IMR-90 (cell line): ENCODE data around the gene LRRTM4. TPM values are rescaled to one million over a fixed set of nuclear protein-coding genes. Genes with fewer than 3 reads are reported as not detected.

Experiments used
- ATAC-seq: fragments of 200-7000 bp; cut with Tn5 transposase; 2 replicates; pipeline ENCODE4 v1.9.1; 2020; ENCODE audit warnings: low read depth, mild to moderate bottlenecking, moderate library complexity
- BruUV-seq: library from RNA; stranded (reverse); fragments of 400-500 nt; replicated peaks from 2 replicates; lab custom pipeline; 2021; lab: Mats Ljungman, UMichigan
- CTCF ChIA-PET: fragments of 300-600 bp; formaldehyde crosslinking; extraction: SDS; loops from one replicate; lab custom pipeline; 2021; ENCODE audit warnings: antibody characterized with exemption; lab: Yijun Ruan, JAX
- POLR2A ChIA-PET: fragments of 300-600 bp; sonication (Branson Sonifier 250); formaldehyde crosslinking; loops from one replicate; lab custom pipeline; 2022; ENCODE audit warnings: antibody characterized with exemption; ENCODE audit not compliant: unreplicated experiment; lab: Charles Lee
- DNase-seq: peaks from one replicate; pipeline ENCODE4 v3.0.0; 2013
- H2AFZ ChIP-seq: replicated peaks from 2 replicates; pipeline ENCODE3; 2013; ENCODE audit warnings: low read length, mild to moderate bottlenecking; ENCODE audit not compliant: poor library complexity
- H2AK5ac ChIP-seq: 2 replicates; pipeline ENCODE4 v1.6.1; 2013; ENCODE audit warnings: low read depth, low read length, inconsistent platforms
- H2AK9ac ChIP-seq: replicated peaks from 2 replicates; pipeline ENCODE3; 2013; ENCODE audit warnings: mild to moderate bottlenecking, low read depth, low read length, moderate library complexity; ENCODE audit not compliant: poor library complexity
- H2BK120ac ChIP-seq: 2 replicates; pipeline ENCODE4 v1.6.1; 2013; ENCODE audit warnings: low read depth, low read length, inconsistent platforms
- H2BK15ac ChIP-seq: 3 replicates; pipeline ENCODE4 v1.6.1; 2013; ENCODE audit warnings: low read depth, low read length, inconsistent platforms
- H2BK20ac ChIP-seq: 2 replicates; pipeline ENCODE4 v1.6.1; 2013; ENCODE audit warnings: low read depth, mild to moderate bottlenecking, inconsistent platforms, low read length, moderate library complexity
- H2BK5ac ChIP-seq: 2 replicates; pipeline ENCODE4 v1.6.1; 2013; ENCODE audit warnings: mild to moderate bottlenecking, low read depth, low read length, inconsistent platforms; ENCODE audit not compliant: poor library complexity, severe bottlenecking
- H3K14ac ChIP-seq: replicated peaks from 2 replicates; pipeline ENCODE4 v1.6.1; 2013; ENCODE audit warnings: low read depth, low read length, inconsistent platforms
- H3K18ac ChIP-seq: 2 replicates; pipeline ENCODE4 v1.6.1; 2013; ENCODE audit warnings: low read depth, low read length, control low read depth
- H3K23ac ChIP-seq: 2 replicates; pipeline ENCODE4 v1.6.1; 2013; ENCODE audit warnings: low read depth, low read length, inconsistent platforms
- H3K27ac ChIP-seq: 2 replicates; pipeline ENCODE4 v1.5.1; 2013; ENCODE audit warnings: mild to moderate bottlenecking, control low read depth, low read length; ENCODE audit not compliant: insufficient read depth
- H3K27me3 ChIP-seq: 2 replicates; pipeline ENCODE4 v1.6.1; 2013; ENCODE audit warnings: low read length; ENCODE audit not compliant: control insufficient read depth, insufficient read depth
- H3K36me3 ChIP-seq: 2 replicates; pipeline ENCODE4 v1.6.1; 2013; ENCODE audit warnings: low read length, mixed read lengths; ENCODE audit not compliant: control insufficient read depth, insufficient read depth
- H3K4ac ChIP-seq: 2 replicates; pipeline ENCODE4 v1.6.1; 2013; ENCODE audit warnings: low read depth, low read length, inconsistent platforms
- H3K4me1 ChIP-seq: 2 replicates; pipeline ENCODE4 v1.6.1; 2013; ENCODE audit warnings: low read length, mixed read lengths; ENCODE audit not compliant: control insufficient read depth, insufficient read depth
- H3K4me2 ChIP-seq: 2 replicates; pipeline ENCODE4 v1.6.1; 2013; ENCODE audit warnings: low read depth, mild to moderate bottlenecking, control low read depth, low read length, moderate library complexity
- H3K4me3 ChIP-seq: 2 replicates; pipeline ENCODE4 v1.5.1; 2013; ENCODE audit warnings: low read depth, mild to moderate bottlenecking, control low read depth, low read length, moderate library complexity; ENCODE audit not compliant: insufficient read depth
- H3K56ac ChIP-seq: 2 replicates; pipeline ENCODE4 v1.6.1; 2013; ENCODE audit warnings: low read length, inconsistent platforms; ENCODE audit not compliant: insufficient read depth; ENCODE audit errors: extremely low read depth
- H3K79me1 ChIP-seq, 2 experiments: 2 replicates each; pipeline ENCODE4 v1.6.1; 2013; ENCODE audit warnings: low read length in 2 of 2, inconsistent platforms in 1 of 2, low read depth in 1 of 2
- H3K9ac ChIP-seq: 2 replicates; pipeline ENCODE4 v1.6.1; 2013; ENCODE audit warnings: low read depth, low read length, control low read depth
- H3K9me1 ChIP-seq: 2 replicates; pipeline ENCODE4 v1.6.1; 2013; ENCODE audit warnings: low read length, inconsistent platforms; ENCODE audit not compliant: insufficient read depth
- H3K9me3 ChIP-seq: 2 replicates; pipeline ENCODE4 v1.6.1; 2013; ENCODE audit warnings: low read length; ENCODE audit not compliant: control insufficient read depth, insufficient read depth
- H4K20me1 ChIP-seq: 2 replicates; pipeline ENCODE4 v1.6.1; 2013; ENCODE audit warnings: low read length, inconsistent platforms; ENCODE audit not compliant: insufficient read depth
- H4K5ac ChIP-seq: 2 replicates; pipeline ENCODE4 v1.6.1; 2013; ENCODE audit warnings: mild to moderate bottlenecking, low read depth, low read length, control low read depth
- H4K8ac ChIP-seq, 2 experiments: 2 replicates each; pipeline ENCODE4 v1.6.1; 2013; ENCODE audit warnings: low read depth in 2 of 2, low read length in 2 of 2, control low read depth in 1 of 2, inconsistent platforms in 1 of 2
- H4K91ac ChIP-seq: 2 replicates; pipeline ENCODE4 v1.6.1; 2013; ENCODE audit warnings: low read depth, low read length, inconsistent platforms; ENCODE audit not compliant: insufficient read depth
- FOS ChIP-seq: fragments of 150-350 bp; IDR thresholded peaks from 2 replicates; pipeline ENCODE4 v1.6.1; 2016; ENCODE audit warnings: low read depth, low read length
- WGBS, 2 experiments: methylation state at CpG; one replicate each; pipeline versions ENCODE4 v1.1.5 to v1.1.7; 2013; ENCODE audit warnings: missing lambda C conversion rate in 2 of 2; ENCODE audit not compliant: insufficient read length in 1 of 2; ENCODE audit errors: extremely low coverage in 2 of 2; 5-methylcytosine and 5-hydroxymethylcytosine counted together
- dilution Hi-C: fragments of 300-500 bp; cut with HindIII; formaldehyde crosslinking; loops from one replicate; pipeline ENCODE4 v1.14.3; 2018; ENCODE audit warnings: low sequenced_read_pairs; ENCODE audit not compliant: unreplicated experiment
- in situ Hi-C: fragments of 300-500 bp; cut with MboI; formaldehyde crosslinking; loops from 3 replicates; pipeline ENCODE4 v1.14.3; 2019; ENCODE audit warnings: low sequenced_read_pairs, inconsistent platforms, mixed read lengths
- intact Hi-C: fragments of 100-400 bp; cut with micrococcal nuclease; formaldehyde crosslinking; loops from 2 replicates; pipeline ENCODE4 v1.10.0; 2022
- polyA plus RNA-seq, 3 experiments: library from polyadenylated mRNA; depleted of rRNA; stranded (reverse); fragments of >200 nt; gene quantifications; 2 replicates each; pipeline ENCODE4 v1.2.3, GENCODE V29; 2012; ENCODE audit warnings: low replicate concordance in 1 of 3
- total RNA-seq: library from RNA; depleted of rRNA; stranded (reverse); fragments of >200 nt; gene quantifications from 2 replicates; pipeline ENCODE4 v1.2.3, GENCODE V29; 2012

LRRTM4 gene
- total and polyA plus RNA-seq, 2 of the 4 experiments (the other 2 are of a cell fraction) = not detected

- no peak overlapping the region for H3K9ac ChIP-seq
- BruUV-seq = no TSS peak
- no peak for ATAC-seq
- H3K4me1 ChIP-seq = no peaks in the 10 kb centered on the region
- H3K9me3 ChIP-seq = peaks cover 3% of the 10 kb centered on the region; the same call in 1 of the 2 replicates
- H2AFZ ChIP-seq = no peak overlapping the region
- H3K27ac ChIP-seq = no peak overlapping the region
- dilution Hi-C loops = no loop called here
- no peak overlapping the region for H3K23ac ChIP-seq
- H4K20me1 ChIP-seq = no peaks in the 10 kb centered on the region
- H2BK120ac ChIP-seq = no peak overlapping the region
- no peak overlapping the region for H3K4ac ChIP-seq
- H2BK15ac ChIP-seq = no peak overlapping the region
- H3K4me3 ChIP-seq = no peak overlapping the region
- no peaks in the 10 kb centered on the region for H3K27me3 ChIP-seq
- TF ChIP-seq FOS = no peak
- no peaks in the 10 kb centered on the region for H3K9me1 ChIP-seq
- no peak overlapping the region for H4K5ac ChIP-seq
- no peaks in the 10 kb centered on the region for H3K36me3 ChIP-seq
- in situ Hi-C loops = no loop called here
- H3K4me2 ChIP-seq = no peak overlapping the region
- WGBS, 2 experiments = no CpG with 5 or more reads among the region's 3 CpGs
- H3K14ac ChIP-seq = no peak overlapping the region
- POLR2A ChIA-PET = no interaction called here
- H4K8ac ChIP-seq = no peak overlapping the region
- no peak overlapping the region for H2AK5ac ChIP-seq
- no peak overlapping the region for H2BK5ac ChIP-seq
- no peak overlapping the region for H3K18ac ChIP-seq
- H3K56ac ChIP-seq = no peak overlapping the region
- no peak overlapping the region for H4K91ac ChIP-seq
- no peak for DNase-seq
- H3K79me1 ChIP-seq = no peaks in the 10 kb centered on the region
- intact Hi-C loops = no loop called here
- H2BK20ac ChIP-seq = no peak overlapping the region
- CTCF ChIA-PET = no interaction called here
- no peak overlapping the region for H2AK9ac ChIP-seq
Observed at GRCh38 chr2:77470096-77470495, 52.1 kb downstream of the LRRTM4 start.
